Measurements from ENCODE around the gene PARVB.

GRCh38 chr22:44108076-44108475, 84.0 kb downstream of the PARVB start:
- no peak for TF ChIP-seq PML (IDR thresholded peaks at IDR 0.05; ENCODE audit: low read length)
- TF ChIP-seq KDM4B (IDR thresholded peaks at IDR 0.05; ENCODE audit: borderline replicate concordance in 2 of 2, low read depth in 1 of 2): no peak
